IMR-90 (cell line): ENCODE measurements around the gene TNNI3K. TPM values are rescaled to one million over a fixed set of nuclear protein-coding genes. Genes with fewer than 3 reads are reported as not detected.

Experiments
- ATAC-seq: fragments of 200-7000 bp; cut with Tn5 transposase; 2 replicates; pipeline ENCODE4 v1.9.1; 2020; ENCODE audit warnings: low read depth, mild to moderate bottlenecking, moderate library complexity
- BruUV-seq: library from RNA; stranded (reverse); fragments of 400-500 nt; replicated peaks from 2 replicates; lab custom pipeline; 2021; lab: Mats Ljungman, UMichigan
- CTCF ChIA-PET: fragments of 300-600 bp; formaldehyde crosslinking; extraction: SDS; loops from one replicate; lab custom pipeline; 2021; ENCODE audit warnings: antibody characterized with exemption; lab: Yijun Ruan, JAX
- POLR2A ChIA-PET: fragments of 300-600 bp; sonication (Branson Sonifier 250); formaldehyde crosslinking; loops from one replicate; lab custom pipeline; 2022; ENCODE audit warnings: antibody characterized with exemption; ENCODE audit not compliant: unreplicated experiment; lab: Charles Lee
- DNase-seq: peaks from one replicate; pipeline ENCODE4 v3.0.0; 2013
- H2AFZ ChIP-seq: replicated peaks from 2 replicates; pipeline ENCODE3; 2013; ENCODE audit warnings: low read length, mild to moderate bottlenecking; ENCODE audit not compliant: poor library complexity
- H2AK5ac ChIP-seq: 2 replicates; pipeline ENCODE4 v1.6.1; 2013; ENCODE audit warnings: low read depth, low read length, inconsistent platforms
- H2AK9ac ChIP-seq: replicated peaks from 2 replicates; pipeline ENCODE3; 2013; ENCODE audit warnings: mild to moderate bottlenecking, low read depth, low read length, moderate library complexity; ENCODE audit not compliant: poor library complexity
- H2BK120ac ChIP-seq: 2 replicates; pipeline ENCODE4 v1.6.1; 2013; ENCODE audit warnings: low read depth, low read length, inconsistent platforms
- H2BK15ac ChIP-seq: 3 replicates; pipeline ENCODE4 v1.6.1; 2013; ENCODE audit warnings: low read depth, low read length, inconsistent platforms
- H2BK20ac ChIP-seq: 2 replicates; pipeline ENCODE4 v1.6.1; 2013; ENCODE audit warnings: low read depth, mild to moderate bottlenecking, inconsistent platforms, low read length, moderate library complexity
- H2BK5ac ChIP-seq: 2 replicates; pipeline ENCODE4 v1.6.1; 2013; ENCODE audit warnings: mild to moderate bottlenecking, low read depth, low read length, inconsistent platforms; ENCODE audit not compliant: poor library complexity, severe bottlenecking
- H3K14ac ChIP-seq: replicated peaks from 2 replicates; pipeline ENCODE4 v1.6.1; 2013; ENCODE audit warnings: low read depth, low read length, inconsistent platforms
- H3K18ac ChIP-seq: 2 replicates; pipeline ENCODE4 v1.6.1; 2013; ENCODE audit warnings: low read depth, low read length, control low read depth
- H3K23ac ChIP-seq: 2 replicates; pipeline ENCODE4 v1.6.1; 2013; ENCODE audit warnings: low read depth, low read length, inconsistent platforms
- H3K27ac ChIP-seq: 2 replicates; pipeline ENCODE4 v1.5.1; 2013; ENCODE audit warnings: mild to moderate bottlenecking, control low read depth, low read length; ENCODE audit not compliant: insufficient read depth
- H3K27me3 ChIP-seq: 2 replicates; pipeline ENCODE4 v1.6.1; 2013; ENCODE audit warnings: low read length; ENCODE audit not compliant: control insufficient read depth, insufficient read depth
- H3K36me3 ChIP-seq: 2 replicates; pipeline ENCODE4 v1.6.1; 2013; ENCODE audit warnings: low read length, mixed read lengths; ENCODE audit not compliant: control insufficient read depth, insufficient read depth
- H3K4ac ChIP-seq: 2 replicates; pipeline ENCODE4 v1.6.1; 2013; ENCODE audit warnings: low read depth, low read length, inconsistent platforms
- H3K4me1 ChIP-seq: 2 replicates; pipeline ENCODE4 v1.6.1; 2013; ENCODE audit warnings: low read length, mixed read lengths; ENCODE audit not compliant: control insufficient read depth, insufficient read depth
- H3K4me2 ChIP-seq: 2 replicates; pipeline ENCODE4 v1.6.1; 2013; ENCODE audit warnings: low read depth, mild to moderate bottlenecking, control low read depth, low read length, moderate library complexity
- H3K4me3 ChIP-seq: 2 replicates; pipeline ENCODE4 v1.5.1; 2013; ENCODE audit warnings: low read depth, mild to moderate bottlenecking, control low read depth, low read length, moderate library complexity; ENCODE audit not compliant: insufficient read depth
- H3K56ac ChIP-seq: 2 replicates; pipeline ENCODE4 v1.6.1; 2013; ENCODE audit warnings: low read length, inconsistent platforms; ENCODE audit not compliant: insufficient read depth; ENCODE audit errors: extremely low read depth
- H3K79me1 ChIP-seq, 2 experiments: 2 replicates each; pipeline ENCODE4 v1.6.1; 2013; ENCODE audit warnings: low read length in 2 of 2, inconsistent platforms in 1 of 2, low read depth in 1 of 2
- H3K9ac ChIP-seq: 2 replicates; pipeline ENCODE4 v1.6.1; 2013; ENCODE audit warnings: low read depth, low read length, control low read depth
- H3K9me1 ChIP-seq: 2 replicates; pipeline ENCODE4 v1.6.1; 2013; ENCODE audit warnings: low read length, inconsistent platforms; ENCODE audit not compliant: insufficient read depth
- H3K9me3 ChIP-seq: 2 replicates; pipeline ENCODE4 v1.6.1; 2013; ENCODE audit warnings: low read length; ENCODE audit not compliant: control insufficient read depth, insufficient read depth
- H4K20me1 ChIP-seq: 2 replicates; pipeline ENCODE4 v1.6.1; 2013; ENCODE audit warnings: low read length, inconsistent platforms; ENCODE audit not compliant: insufficient read depth
- H4K5ac ChIP-seq: 2 replicates; pipeline ENCODE4 v1.6.1; 2013; ENCODE audit warnings: mild to moderate bottlenecking, low read depth, low read length, control low read depth
- H4K8ac ChIP-seq, 2 experiments: 2 replicates each; pipeline ENCODE4 v1.6.1; 2013; ENCODE audit warnings: low read depth in 2 of 2, low read length in 2 of 2, control low read depth in 1 of 2, inconsistent platforms in 1 of 2
- H4K91ac ChIP-seq: 2 replicates; pipeline ENCODE4 v1.6.1; 2013; ENCODE audit warnings: low read depth, low read length, inconsistent platforms; ENCODE audit not compliant: insufficient read depth
- CEBPB ChIP-seq: IDR thresholded peaks from 2 replicates; pipeline ENCODE4 v1.6.1; 2012; ENCODE audit warnings: low read depth, low read length, improper control_type of control experiment
- RAD21 ChIP-seq: IDR thresholded peaks from 2 replicates; pipeline ENCODE4 v1.6.1; 2012; ENCODE audit warnings: low read length, improper control_type of control experiment
- WGBS, 2 experiments: methylation state at CpG; one replicate each; pipeline versions ENCODE4 v1.1.5 to v1.1.7; 2013; ENCODE audit warnings: missing lambda C conversion rate in 2 of 2; ENCODE audit not compliant: insufficient read length in 1 of 2; ENCODE audit errors: extremely low coverage in 2 of 2; 5-methylcytosine and 5-hydroxymethylcytosine counted together
- dilution Hi-C: fragments of 300-500 bp; cut with HindIII; formaldehyde crosslinking; loops from one replicate; pipeline ENCODE4 v1.14.3; 2018; ENCODE audit warnings: low sequenced_read_pairs; ENCODE audit not compliant: unreplicated experiment
- in situ Hi-C: fragments of 300-500 bp; cut with MboI; formaldehyde crosslinking; loops from 3 replicates; pipeline ENCODE4 v1.14.3; 2019; ENCODE audit warnings: low sequenced_read_pairs, inconsistent platforms, mixed read lengths
- intact Hi-C: fragments of 100-400 bp; cut with micrococcal nuclease; formaldehyde crosslinking; loops from 2 replicates; pipeline ENCODE4 v1.10.0; 2022
- polyA plus RNA-seq, 3 experiments: library from polyadenylated mRNA; depleted of rRNA; stranded (reverse); fragments of >200 nt; gene quantifications; 2 replicates each; pipeline ENCODE4 v1.2.3, GENCODE V29; 2012; ENCODE audit warnings: low replicate concordance in 1 of 3
- total RNA-seq: library from RNA; depleted of rRNA; stranded (reverse); fragments of >200 nt; gene quantifications from 2 replicates; pipeline ENCODE4 v1.2.3, GENCODE V29; 2012
- TF ChIP-seq, protein P1 (sequence below): conservative IDR thresholded peaks from 2 replicates; pipeline ENCODE4 v1.5.1; 2012; ENCODE audit warnings: mild to moderate bottlenecking, low read depth, low read length, improper control_type of control experiment
- TF ChIP-seq, protein P2 (sequence below): fragments of 150-350 bp; IDR thresholded peaks from 2 replicates; pipeline ENCODE4 v1.6.1; 2017; ENCODE audit warnings: mild to moderate bottlenecking, antibody characterized with exemption, low read length, low read depth

TNNI3K gene
- total and polyA plus RNA-seq, 2 of the 4 experiments (the other 2 are of a cell fraction) = 0.90 to 1.3 TPM

DNA sequence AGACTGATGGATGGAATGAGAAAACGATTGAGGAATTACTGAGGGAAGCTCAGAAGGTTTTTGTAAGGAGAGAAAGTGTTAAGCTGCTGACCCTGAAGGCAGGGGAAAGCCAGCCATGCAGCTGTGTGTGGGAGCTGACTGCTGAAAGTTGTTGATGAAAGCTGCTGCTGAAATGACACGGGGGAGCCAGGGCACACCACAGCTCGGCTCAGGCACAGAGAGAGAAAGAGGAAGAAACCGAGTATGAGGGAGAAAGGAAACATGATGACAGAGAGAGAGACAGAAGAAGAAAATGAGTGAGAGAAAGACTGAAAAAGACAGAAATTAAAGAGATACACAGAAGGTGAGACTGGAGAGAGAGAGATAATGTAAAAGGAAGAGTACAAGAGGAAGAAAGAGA, 161.7 kb downstream of the TNNI3K start:
- no peak overlapping the region for H3K14ac ChIP-seq
- H3K36me3 ChIP-seq = no peaks in the 10 kb centered on the region
- 10% methylated on average over 3 of the region's 4 CpGs; no CpG with 5 or more reads in 1 of the 2 experiments for WGBS, 2 experiments
- in situ Hi-C loops = no loop called here
- peak overlapping the region; percentile 64; the same call in 1 of the 2 replicates for H3K18ac ChIP-seq
- H2BK20ac ChIP-seq = no peak overlapping the region
- H3K23ac ChIP-seq = no peak overlapping the region
- peak overlapping the region; percentile 41; the same call in 1 of the 2 replicates for H2BK120ac ChIP-seq
- H2AK9ac ChIP-seq = no peak overlapping the region
- no peak overlapping the region; the same call in none of the 2 replicates for H3K4ac ChIP-seq
- intact Hi-C loops = no loop called here
- H2AFZ ChIP-seq = peak overlapping the region; percentile 40
- TF ChIP-seq, protein P1, sequence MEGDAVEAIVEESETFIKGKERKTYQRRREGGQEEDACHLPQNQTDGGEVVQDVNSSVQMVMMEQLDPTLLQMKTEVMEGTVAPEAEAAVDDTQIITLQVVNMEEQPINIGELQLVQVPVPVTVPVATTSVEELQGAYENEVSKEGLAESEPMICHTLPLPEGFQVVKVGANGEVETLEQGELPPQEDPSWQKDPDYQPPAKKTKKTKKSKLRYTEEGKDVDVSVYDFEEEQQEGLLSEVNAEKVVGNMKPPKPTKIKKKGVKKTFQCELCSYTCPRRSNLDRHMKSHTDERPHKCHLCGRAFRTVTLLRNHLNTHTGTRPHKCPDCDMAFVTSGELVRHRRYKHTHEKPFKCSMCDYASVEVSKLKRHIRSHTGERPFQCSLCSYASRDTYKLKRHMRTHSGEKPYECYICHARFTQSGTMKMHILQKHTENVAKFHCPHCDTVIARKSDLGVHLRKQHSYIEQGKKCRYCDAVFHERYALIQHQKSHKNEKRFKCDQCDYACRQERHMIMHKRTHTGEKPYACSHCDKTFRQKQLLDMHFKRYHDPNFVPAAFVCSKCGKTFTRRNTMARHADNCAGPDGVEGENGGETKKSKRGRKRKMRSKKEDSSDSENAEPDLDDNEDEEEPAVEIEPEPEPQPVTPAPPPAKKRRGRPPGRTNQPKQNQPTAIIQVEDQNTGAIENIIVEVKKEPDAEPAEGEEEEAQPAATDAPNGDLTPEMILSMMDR = no peak
- TF ChIP-seq, protein P2, sequence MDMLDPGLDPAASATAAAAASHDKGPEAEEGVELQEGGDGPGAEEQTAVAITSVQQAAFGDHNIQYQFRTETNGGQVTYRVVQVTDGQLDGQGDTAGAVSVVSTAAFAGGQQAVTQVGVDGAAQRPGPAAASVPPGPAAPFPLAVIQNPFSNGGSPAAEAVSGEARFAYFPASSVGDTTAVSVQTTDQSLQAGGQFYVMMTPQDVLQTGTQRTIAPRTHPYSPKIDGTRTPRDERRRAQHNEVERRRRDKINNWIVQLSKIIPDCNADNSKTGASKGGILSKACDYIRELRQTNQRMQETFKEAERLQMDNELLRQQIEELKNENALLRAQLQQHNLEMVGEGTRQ = no peak
- TF ChIP-seq CEBPB (no peak), RAD21 (no peak)
- H2AK5ac ChIP-seq = no peak overlapping the region
- no peak overlapping the region for H3K27ac ChIP-seq
- peak overlapping the region; percentile 0 to 70; a peak in 2 of 4 replicates for H4K8ac ChIP-seq
- peak; percentile 38 for DNase-seq
- H4K91ac ChIP-seq = peak overlapping the region; percentile 8; the same call in 1 of the 2 replicates
- dilution Hi-C loops = no loop called here
- H3K4me3 ChIP-seq = no peak overlapping the region
- H3K56ac ChIP-seq = no peak overlapping the region
- H2BK15ac ChIP-seq = no peak overlapping the region
- ATAC-seq = peak; percentile 73
- POLR2A ChIA-PET = interaction anchor here (0.8 kb wide), 1 partner anchor 157 kb away, joined by 3 read pairs; no protein-coding TSS in a partner anchor
- no peaks in the 10 kb centered on the region for H3K9me3 ChIP-seq
- peak overlapping the region; percentile 78; the same call in 1 of the 2 replicates for H4K5ac ChIP-seq
- CTCF ChIA-PET = no interaction called here
- no peaks in the 10 kb centered on the region for H3K9me1 ChIP-seq
- no peaks in the 10 kb centered on the region for H4K20me1 ChIP-seq
- peaks cover 9% of the 10 kb centered on the region for H3K4me1 ChIP-seq
- peak overlapping the region; percentile 51 for H3K4me2 ChIP-seq
- peak overlapping the region; percentile 31; the same call in 1 of the 2 replicates for H3K9ac ChIP-seq
- H3K79me1 ChIP-seq = no peaks in the 10 kb centered on the region
- H2BK5ac ChIP-seq = peak overlapping the region; percentile 50
- BruUV-seq = no TSS peak
- H3K27me3 ChIP-seq = no peaks in the 10 kb centered on the region
